GM06990 (cell line): ENCODE results near the gene SLC45A1.
"Not testable (repeated sequence)": the region's sequence is repeated elsewhere in the genome, so short reads cannot be mapped to it uniquely, and the experiment has no call there.

Experiments
- DNase-seq: peaks from one replicate; pipeline ENCODE4 v3.0.0-alpha.2; 2011; ENCODE audit not compliant: insufficient read length; ENCODE audit errors: extremely low read depth
- H3K27me3 ChIP-seq: replicated peaks from 2 replicates; pipeline ENCODE4 v1.6.0; 2011; ENCODE audit warnings: low read length; ENCODE audit not compliant: control insufficient read depth, insufficient read depth
- H3K36me3 ChIP-seq: 2 replicates; pipeline ENCODE4 v1.5.1; 2011; ENCODE audit warnings: low read length; ENCODE audit not compliant: control insufficient read depth, insufficient read depth
- H3K4me3 ChIP-seq: replicated peaks from 2 replicates; pipeline ENCODE4 v1.5.1; 2011; ENCODE audit warnings: low read depth, mild to moderate bottlenecking, control low read depth, low read length
- TF ChIP-seq, protein P1 (sequence below): IDR thresholded peaks from 2 replicates; pipeline ENCODE4 v1.5.1; 2011; ENCODE audit warnings: low read length, control low read depth, mild to moderate bottlenecking, inconsistent platforms; ENCODE audit not compliant: insufficient read depth, poor library complexity, severe bottlenecking

SLC45A1 gene

DNA sequence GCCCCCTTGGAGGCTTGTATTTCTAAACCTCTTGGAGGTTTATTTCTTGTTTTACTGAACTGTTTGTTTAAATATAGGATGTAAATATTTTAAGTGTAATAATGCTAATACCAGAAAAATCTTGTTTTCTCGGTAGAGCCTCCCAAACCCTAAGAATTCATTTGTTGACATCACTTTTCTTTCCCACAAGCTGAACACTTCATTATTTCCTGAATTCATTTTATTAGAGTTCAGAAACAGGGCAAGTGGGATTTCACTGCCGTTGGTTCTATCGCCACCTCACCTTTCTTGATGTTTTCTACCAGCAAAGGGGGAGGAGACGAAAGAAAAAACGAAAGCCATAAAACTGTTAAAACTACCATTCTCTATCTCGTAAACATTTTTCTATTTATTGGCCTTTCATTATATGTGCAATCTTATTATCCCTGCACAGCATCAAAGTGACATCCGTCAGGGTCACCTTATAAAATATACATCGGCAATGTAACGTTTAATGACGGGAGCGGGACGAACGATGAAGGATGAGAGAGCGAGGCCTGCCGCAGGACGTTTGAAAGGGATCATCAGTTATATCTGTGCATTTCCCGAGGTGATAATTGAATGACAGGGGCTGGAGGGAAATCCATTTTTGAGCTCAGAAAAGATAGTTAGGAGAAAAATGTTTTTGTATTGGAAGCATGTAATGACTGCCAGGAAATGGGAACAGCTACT lies 59.5 kb downstream of the SLC45A1 start:
- no peak for DNase-seq
- Histone ChIP-seq H3K36me3 (peaks cover 4% of the 10 kb centered on the region), H3K27me3 (no peaks in the 10 kb centered on the region), H3K4me3 (no peak overlapping the region)
- TF ChIP-seq, protein P1, sequence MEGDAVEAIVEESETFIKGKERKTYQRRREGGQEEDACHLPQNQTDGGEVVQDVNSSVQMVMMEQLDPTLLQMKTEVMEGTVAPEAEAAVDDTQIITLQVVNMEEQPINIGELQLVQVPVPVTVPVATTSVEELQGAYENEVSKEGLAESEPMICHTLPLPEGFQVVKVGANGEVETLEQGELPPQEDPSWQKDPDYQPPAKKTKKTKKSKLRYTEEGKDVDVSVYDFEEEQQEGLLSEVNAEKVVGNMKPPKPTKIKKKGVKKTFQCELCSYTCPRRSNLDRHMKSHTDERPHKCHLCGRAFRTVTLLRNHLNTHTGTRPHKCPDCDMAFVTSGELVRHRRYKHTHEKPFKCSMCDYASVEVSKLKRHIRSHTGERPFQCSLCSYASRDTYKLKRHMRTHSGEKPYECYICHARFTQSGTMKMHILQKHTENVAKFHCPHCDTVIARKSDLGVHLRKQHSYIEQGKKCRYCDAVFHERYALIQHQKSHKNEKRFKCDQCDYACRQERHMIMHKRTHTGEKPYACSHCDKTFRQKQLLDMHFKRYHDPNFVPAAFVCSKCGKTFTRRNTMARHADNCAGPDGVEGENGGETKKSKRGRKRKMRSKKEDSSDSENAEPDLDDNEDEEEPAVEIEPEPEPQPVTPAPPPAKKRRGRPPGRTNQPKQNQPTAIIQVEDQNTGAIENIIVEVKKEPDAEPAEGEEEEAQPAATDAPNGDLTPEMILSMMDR, result no peak

GRCh38 chr1:8378178-8378577 lies 60.3 kb downstream of the SLC45A1 start:
- H3K4me3 ChIP-seq, result no peak overlapping the region
- peaks cover 4% of the 10 kb centered on the region for H3K36me3 ChIP-seq
- no peaks in the 10 kb centered on the region for H3K27me3 ChIP-seq
- TF ChIP-seq, protein P1, result no peak
- DNase-seq, result no peak

- Histone ChIP-seq H3K36me3 (peaks cover 3% of the 10 kb centered on the region), H3K4me3 (no peak overlapping the region), H3K27me3 (no peaks in the 10 kb centered on the region)
- no peak for DNase-seq
- TF ChIP-seq, protein P1, result no peak
Observed at GRCh38 chr1:8378981-8379470, 61.1 kb downstream of the SLC45A1 start.

- no peaks in the 10 kb centered on the region for H3K27me3 ChIP-seq
- TF ChIP-seq, protein P1, result no peak
- H3K36me3 ChIP-seq, result peaks cover 3% of the 10 kb centered on the region
- no peak for DNase-seq
- H3K4me3 ChIP-seq, result no peak overlapping the region
Observed at GRCh38 chr1:8379513-8380186, 61.7 kb downstream of the SLC45A1 start.

DNA sequence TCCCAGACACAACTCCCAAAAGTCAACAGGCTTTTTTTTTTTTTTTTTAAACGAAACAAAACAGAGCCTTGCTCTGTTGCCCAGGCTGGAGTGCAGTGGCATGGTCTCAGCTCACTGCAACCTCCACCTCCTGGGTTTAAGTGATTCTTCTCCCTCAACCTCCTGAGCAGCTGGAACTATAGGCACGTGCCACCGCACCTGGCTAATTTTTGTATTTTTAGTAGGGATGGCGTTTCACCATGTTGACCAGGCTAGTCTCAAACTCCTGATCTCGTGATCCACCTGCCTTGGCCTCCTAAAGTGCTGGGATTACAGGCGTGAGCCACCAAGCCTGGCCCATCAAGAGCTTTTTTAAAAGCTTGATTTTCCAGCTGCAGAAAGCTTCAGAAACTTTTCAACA lies 62.4 kb downstream of the SLC45A1 start:
- not testable (repeated sequence) for H3K36me3 ChIP-seq, H3K4me3 ChIP-seq, H3K27me3 ChIP-seq, DNase-seq

DNA sequence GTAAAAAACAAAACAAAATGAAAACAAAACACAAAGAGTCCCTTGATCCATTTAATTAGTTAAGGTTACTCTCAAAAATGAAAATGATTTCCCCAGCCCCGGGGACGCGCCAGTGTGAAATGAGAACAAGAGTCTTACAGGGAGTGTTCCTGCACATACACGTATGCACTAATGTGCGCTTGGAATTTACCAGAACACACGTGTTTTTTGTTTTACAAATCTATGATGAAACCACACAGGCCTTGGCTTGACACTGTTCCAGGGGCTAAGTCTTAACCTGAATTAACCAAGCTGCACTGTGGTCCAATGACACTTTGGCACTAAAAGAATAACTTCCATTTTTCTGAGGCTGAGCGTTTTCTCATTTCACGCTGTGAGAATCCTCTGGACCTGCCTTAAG lies 63.7 kb downstream of the SLC45A1 start:
- DNase-seq, result no peak
- H3K27me3 ChIP-seq, result no peaks in the 10 kb centered on the region
- TF ChIP-seq, protein P1, result no peak
- H3K4me3 ChIP-seq, result no peak overlapping the region
- peaks cover 3% of the 10 kb centered on the region for H3K36me3 ChIP-seq
